HCT116 (cell line): ENCODE data around the gene P4HA1. TPM values are rescaled to one million over a fixed set of nuclear protein-coding genes. Genes with fewer than 3 reads are reported as not detected.

ENCODE experiments used
- ATAC-seq: fragments of 200-7000 bp; cut with Tn5 transposase; 2 replicates; pipeline ENCODE4 v1.9.1; 2020; ENCODE audit warnings: mild to moderate bottlenecking, moderate library complexity
- BruUV-seq: library from RNA; stranded (reverse); fragments of 400-500 nt; replicated peaks from 2 replicates; lab custom pipeline; 2021; lab: Mats Ljungman, UMichigan
- CTCF ChIA-PET: fragments of 300-600 bp; sonication (Branson Sonifier 250); formaldehyde crosslinking; loops from one replicate; lab custom pipeline; 2021; ENCODE audit warnings: antibody characterized with exemption; lab: Charles Lee
- POLR2A ChIA-PET: fragments of 300-600, 350-600 bp; sonication (Branson Sonifier 250); formaldehyde crosslinking; loops from one replicate; lab custom pipeline; 2021; ENCODE audit warnings: antibody characterized with exemption; lab: Charles Lee
- RAD21 ChIA-PET, 2 experiments: fragments of 300-600 bp; sonication (Branson Sonifier 250); formaldehyde crosslinking; loops; one replicate each; lab custom pipeline; 2023; ENCODE audit warnings: low total read pairs in 2 of 2; ENCODE audit not compliant: uncharacterized antibody in 2 of 2, unreplicated experiment in 2 of 2, low non-redundant PET in 1 of 2; lab: Charles Lee
- DNase-seq: peaks from one replicate; pipeline ENCODE4 v3.0.0-alpha.2; 2010; ENCODE audit warnings: low read depth, low spot score
- H2AFZ ChIP-seq: fragments of 200-600 bp; shearing (Covaris generic), sonication (generic); 2 replicates; pipeline ENCODE4 v1.6.1; 2017; ENCODE audit warnings: low read depth, mixed run types, mixed read lengths, antibody characterized with exemption, low read length; ENCODE audit not compliant: poor library complexity, severe bottlenecking
- H3K27ac ChIP-seq: 2 replicates; pipeline ENCODE4 v1.5.1; 2012; ENCODE audit warnings: low read depth, low read length
- H3K27me3 ChIP-seq: fragments of 200-600 bp; sonication (generic); 2 replicates; pipeline ENCODE4 v1.6.1; 2016; ENCODE audit warnings: mixed run types, low read length, mixed read lengths; ENCODE audit not compliant: insufficient read depth
- H3K36me3 ChIP-seq, 2 experiments: fragments of 200-500 bp in 1 of 2; fragments of 200-600 bp in 1 of 2; sonication (Bioruptor generic) in 1 of 2; sonication (generic) in 1 of 2; 2 replicates each; pipeline versions ENCODE4 v1.5.1 to v1.6.1; 2014 to 2016; ENCODE audit warnings: low read length in 2 of 2, inconsistent platforms in 1 of 2, mixed read lengths in 1 of 2, mixed run types in 1 of 2; ENCODE audit not compliant: insufficient read depth in 2 of 2, control insufficient read depth in 1 of 2
- H3K4me1 ChIP-seq, 2 experiments: fragments of 200-600 bp in 1 of 2; sonication (generic) in 1 of 2; 2 replicates each; pipeline versions ENCODE4 v1.5.1 to v1.6.1; 2012 to 2017; ENCODE audit warnings: low read length in 2 of 2, inconsistent platforms in 1 of 2, mild to moderate bottlenecking in 1 of 2, mixed read lengths in 1 of 2, mixed run types in 1 of 2, moderate library complexity in 1 of 2; ENCODE audit not compliant: insufficient read depth in 2 of 2, control insufficient read depth in 1 of 2
- H3K4me2 ChIP-seq: fragments of 200-600 bp; sonication (generic); 2 replicates; pipeline ENCODE4 v1.6.1; 2017; ENCODE audit warnings: mixed run types, low read length, mixed read lengths
- H3K4me3 ChIP-seq, 2 experiments: fragments of 200-600 bp in 1 of 2; sonication (generic) in 1 of 2; replicated peaks in 1 of 2; 2 replicates each; pipeline ENCODE4 v1.5.1; 2011 to 2016; ENCODE audit warnings: low read length in 2 of 2, control low read depth in 1 of 2, low read depth in 1 of 2, mild to moderate bottlenecking in 1 of 2, mixed read lengths in 1 of 2, mixed run types in 1 of 2
- H3K79me2 ChIP-seq: fragments of 200-600 bp; sonication (generic); 2 replicates; pipeline ENCODE4 v1.6.1; 2017; ENCODE audit warnings: mild to moderate bottlenecking, mixed run types, low read length, moderate library complexity, mixed read lengths; ENCODE audit not compliant: insufficient read depth
- H3K9ac ChIP-seq: fragments of 200-600 bp; sonication (generic); 2 replicates; pipeline ENCODE4 v1.6.1; 2016; ENCODE audit warnings: low read length, mixed read lengths
- H3K9me2 ChIP-seq: fragments of 200-600 bp; sonication (generic), shearing (Covaris generic); 2 replicates; pipeline ENCODE4 v1.6.1; 2017; ENCODE audit warnings: mixed run types, mild to moderate bottlenecking, moderate library complexity; ENCODE audit not compliant: insufficient read depth
- H3K9me3 ChIP-seq, 2 experiments: fragments of 200-500 bp in 1 of 2; fragments of 200-600 bp in 1 of 2; sonication (Bioruptor generic) in 1 of 2; sonication (generic) in 1 of 2; 2 replicates each; pipeline ENCODE4 v1.6.1; 2014 to 2017; ENCODE audit warnings: low read length in 2 of 2, mixed read lengths in 2 of 2, inconsistent platforms in 1 of 2, low read depth in 1 of 2, mild to moderate bottlenecking in 1 of 2, mixed run types in 1 of 2, moderate library complexity in 1 of 2; ENCODE audit not compliant: control insufficient read depth in 1 of 2, insufficient read depth in 1 of 2
- H4K20me1 ChIP-seq: fragments of 200-600 bp; sonication (generic), shearing (Covaris generic); 2 replicates; pipeline ENCODE4 v1.6.1; 2017; ENCODE audit warnings: mixed run types, mild to moderate bottlenecking, moderate library complexity; ENCODE audit not compliant: insufficient read depth
- CBX3 ChIP-seq: IDR thresholded peaks from 2 replicates; pipeline ENCODE4 v1.6.1; 2012; ENCODE audit warnings: low read depth
- CEBPB ChIP-seq: IDR thresholded peaks from 2 replicates; pipeline ENCODE4 v1.6.1; 2012; ENCODE audit warnings: low read depth
- CTCF ChIP-seq, 3 experiments: fragments of 200-600 bp in 1 of 3; sonication (generic) in 1 of 3; IDR thresholded peaks in 2 of 3; conservative IDR thresholded peaks in 1 of 3; 2 replicates each; pipeline ENCODE4 v1.5.1; 2012 to 2017; ENCODE audit warnings: low read depth in 2 of 3, low read length in 2 of 3, antibody characterized with exemption in 1 of 3, borderline replicate concordance in 1 of 3, control low read depth in 1 of 3, mild to moderate bottlenecking in 1 of 3, mixed read lengths in 1 of 3, mixed run types in 1 of 3, moderate library complexity in 1 of 3; ENCODE audit not compliant: insufficient read depth in 1 of 3
- EGR1 ChIP-seq: IDR thresholded peaks from 2 replicates; pipeline ENCODE4 v1.6.1; 2012; ENCODE audit warnings: low read depth
- ELF1 ChIP-seq: IDR thresholded peaks from 2 replicates; pipeline ENCODE4 v1.6.1; 2012; ENCODE audit warnings: low read depth, borderline replicate concordance
- JUND ChIP-seq: IDR thresholded peaks from 2 replicates; pipeline ENCODE4 v1.6.1; 2012
- MAX ChIP-seq: IDR thresholded peaks from 2 replicates; pipeline ENCODE4 v1.6.1; 2012
- POLR2A ChIP-seq: IDR thresholded peaks from 2 replicates; pipeline ENCODE4 v1.7.0; 2011; ENCODE audit warnings: borderline replicate concordance; ENCODE audit not compliant: insufficient read depth, insufficient read length; ENCODE audit errors: extremely low read depth
- SIN3A ChIP-seq: IDR thresholded peaks from 2 replicates; pipeline ENCODE4 v1.6.1; 2012; ENCODE audit warnings: low read depth
- SP1 ChIP-seq: IDR thresholded peaks from 2 replicates; pipeline ENCODE4 v1.6.1; 2012; ENCODE audit warnings: low read depth
- SRF ChIP-seq: IDR thresholded peaks from 2 replicates; pipeline ENCODE4 v1.6.1; 2012; ENCODE audit warnings: low read depth
- TCF7L2 ChIP-seq: IDR thresholded peaks from 2 replicates; pipeline ENCODE4 v1.7.0; 2011; ENCODE audit warnings: borderline replicate concordance, inconsistent platforms; ENCODE audit not compliant: insufficient read depth, insufficient read length; ENCODE audit errors: extremely low read depth
- YY1 ChIP-seq: IDR thresholded peaks from 2 replicates; pipeline ENCODE4 v1.6.1; 2011; ENCODE audit warnings: low read length, low read depth, moderate library complexity, mild to moderate bottlenecking; ENCODE audit not compliant: insufficient replicate concordance; ENCODE audit errors: extremely low read depth
- ZBTB33 ChIP-seq: IDR thresholded peaks from 2 replicates; pipeline ENCODE4 v1.6.1; 2011; ENCODE audit warnings: mild to moderate bottlenecking, low read length, moderate library complexity; ENCODE audit not compliant: insufficient replicate concordance; ENCODE audit errors: extremely low read depth
- ZNF274 ChIP-seq: fragments of 200-500 bp; sonication (Bioruptor generic); IDR thresholded peaks from 2 replicates; pipeline ENCODE4 v1.6.1; 2014; ENCODE audit warnings: mild to moderate bottlenecking, low read depth, low read length, inconsistent platforms
- intact Hi-C: fragments of 100-400 bp; cut with micrococcal nuclease; formaldehyde crosslinking; loops from 2 replicates; pipeline ENCODE4 v1.10.0; 2022
- total RNA-seq: library from RNA; stranded (reverse); gene quantifications from one replicate; pipeline ENCODE4 v1.2.1, GENCODE V29; 2021; ENCODE audit not compliant: unreplicated experiment

Gene P4HA1
- total RNA-seq, 1 experiment from 2014 or later = 49.7 TPM

GRCh38 chr10:73134727-73135126 is 38.1 kb upstream of the P4HA1 start:
- Histone ChIP-seq H3K27me3 (no peaks in the 10 kb centered on the region), H3K4me3 (no peak overlapping the region), H3K79me2 (no peaks in the 10 kb centered on the region; the same call in 1 of the 2 replicates), H3K9me3 (no peaks in the 10 kb centered on the region), H3K36me3 (peaks cover 40 to 67% of the 10 kb centered on the region in 2 experiments), H4K20me1 (no peaks in the 10 kb centered on the region), H2AFZ (no peak overlapping the region), H3K9me2 (no peaks in the 10 kb centered on the region), H3K9ac (no peak overlapping the region), H3K4me1 (no peaks in the 10 kb centered on the region; a peak in 1 of 4 replicates), H3K27ac (no peak overlapping the region), H3K4me2 (no peak overlapping the region)
- TF ChIP-seq SRF = no peak
- no peak for TF ChIP-seq YY1
- TF ChIP-seq MAX = no peak
- DNase-seq (no peak), ATAC-seq (no peak)
- no TSS peak for BruUV-seq
- intact Hi-C loops = no loop called here
- ChIA-PET RAD21 (no interaction called here), POLR2A (no interaction called here), CTCF (no interaction called here)

GRCh38 chr10:73131913-73132686 is 35.4 kb upstream of the P4HA1 start:
- no peaks in the 10 kb centered on the region; the same call in 1 of the 2 replicates for H3K79me2 ChIP-seq
- no peaks in the 10 kb centered on the region for H3K27me3 ChIP-seq
- CTCF ChIA-PET = no interaction called here
- H3K4me1 ChIP-seq = no peaks in the 10 kb centered on the region
- no peak overlapping the region for H3K4me2 ChIP-seq
- BruUV-seq = TSS peak; percentile 18
- intact Hi-C loops = no loop called here
- ATAC-seq (no peak), DNase-seq (no peak)
- RAD21 ChIA-PET = no interaction called here
- H3K9me3 ChIP-seq = no peaks in the 10 kb centered on the region
- H3K4me3 ChIP-seq = no peak overlapping the region
- H3K27ac ChIP-seq = no peak overlapping the region
- no peak overlapping the region for H3K9ac ChIP-seq
- no peak overlapping the region for H2AFZ ChIP-seq
- POLR2A ChIA-PET = interaction anchor here (0.6 kb wide), 1 partner anchor 10 kb away, joined by 3 read pairs; no protein-coding TSS in a partner anchor
- H3K36me3 ChIP-seq = peaks cover 40 to 60% of the 10 kb centered on the region in 2 experiments
- no peaks in the 10 kb centered on the region for H4K20me1 ChIP-seq
- no peaks in the 10 kb centered on the region for H3K9me2 ChIP-seq
- TF ChIP-seq CTCF (IDR thresholded peaks at IDR 0.05 in 2 of 3, conservative IDR thresholded peaks at IDR 0.05 in 1 of 3; ENCODE audit: borderline replicate concordance in 1 of 3, insufficient read depth in 1 of 3, low read depth in 2 of 3, low read length in 2 of 3) = no peak
- TF ChIP-seq JUND = no peak
- TF ChIP-seq YY1 = no peak
- no peak for TF ChIP-seq CBX3
- no peak for TF ChIP-seq EGR1
- TF ChIP-seq POLR2A = no peak
- TF ChIP-seq ELF1 = no peak
- TF ChIP-seq ZBTB33 = no peak
- no peak for TF ChIP-seq CEBPB
- TF ChIP-seq TCF7L2 = no peak
- TF ChIP-seq MAX = no peak
- no peak for TF ChIP-seq SP1
- TF ChIP-seq ZNF274 = no peak
- TF ChIP-seq SIN3A = no peak
- no peak for TF ChIP-seq SRF
